Uterus (tissue), 2 donors: ENCODE data around the gene BLNK.

Source experiments
- POLR2A ChIP-seq, 2 donors: fragments of 450-650 bp; IDR thresholded peaks; one replicate each; pipeline ENCODE4 v1.6.1; 2016; ENCODE audit warnings: antibody characterized with exemption in 2 of 2, mild to moderate bottlenecking in 1 of 2, moderate library complexity in 1 of 2
- TF ChIP-seq, protein P1 (sequence below), 4 experiments: fragments of 200-600 bp in 2 of 4; fragments of 450-650 bp in 2 of 4; sonication (generic) in 2 of 4; IDR thresholded peaks; one replicate each; pipeline ENCODE4 v1.5.1; 2016 to 2019; ENCODE audit warnings: antibody characterized with exemption in 4 of 4, mild to moderate bottlenecking in 2 of 4, moderate library complexity in 1 of 4

DNA sequence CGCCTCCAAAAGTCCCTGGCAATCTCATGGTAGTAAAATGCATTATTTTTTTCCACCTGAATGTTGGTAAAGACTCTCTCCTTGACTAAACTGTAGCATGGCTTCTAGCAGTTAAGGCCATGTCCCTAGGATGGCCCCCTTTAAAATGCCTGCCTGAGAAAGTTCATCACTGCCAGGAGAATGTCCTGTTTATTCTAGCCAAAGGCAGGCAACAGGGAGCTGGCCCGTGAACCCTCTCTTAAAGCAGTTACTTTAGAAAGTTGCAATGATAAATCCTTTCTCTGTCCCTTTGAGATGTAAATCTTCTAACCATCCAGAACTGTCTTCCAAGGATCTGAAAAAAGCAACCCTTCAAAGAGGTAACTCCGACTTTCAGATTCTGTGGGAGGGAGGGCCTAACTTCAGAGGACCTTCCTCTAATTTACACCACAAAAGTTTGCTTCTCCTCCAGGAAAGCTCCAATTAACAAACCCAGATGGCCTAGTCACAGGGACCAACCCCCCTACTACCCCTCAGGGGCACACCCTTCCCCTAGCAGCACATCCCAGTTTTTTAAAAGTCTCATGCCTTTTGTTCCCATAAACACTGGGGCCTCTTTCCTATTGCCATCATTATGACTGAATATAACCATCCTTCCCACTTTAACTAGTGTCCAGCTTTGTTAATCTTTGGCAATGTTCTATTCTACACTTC is 38.4 kb upstream of the BLNK start:
- TF ChIP-seq, protein P1, sequence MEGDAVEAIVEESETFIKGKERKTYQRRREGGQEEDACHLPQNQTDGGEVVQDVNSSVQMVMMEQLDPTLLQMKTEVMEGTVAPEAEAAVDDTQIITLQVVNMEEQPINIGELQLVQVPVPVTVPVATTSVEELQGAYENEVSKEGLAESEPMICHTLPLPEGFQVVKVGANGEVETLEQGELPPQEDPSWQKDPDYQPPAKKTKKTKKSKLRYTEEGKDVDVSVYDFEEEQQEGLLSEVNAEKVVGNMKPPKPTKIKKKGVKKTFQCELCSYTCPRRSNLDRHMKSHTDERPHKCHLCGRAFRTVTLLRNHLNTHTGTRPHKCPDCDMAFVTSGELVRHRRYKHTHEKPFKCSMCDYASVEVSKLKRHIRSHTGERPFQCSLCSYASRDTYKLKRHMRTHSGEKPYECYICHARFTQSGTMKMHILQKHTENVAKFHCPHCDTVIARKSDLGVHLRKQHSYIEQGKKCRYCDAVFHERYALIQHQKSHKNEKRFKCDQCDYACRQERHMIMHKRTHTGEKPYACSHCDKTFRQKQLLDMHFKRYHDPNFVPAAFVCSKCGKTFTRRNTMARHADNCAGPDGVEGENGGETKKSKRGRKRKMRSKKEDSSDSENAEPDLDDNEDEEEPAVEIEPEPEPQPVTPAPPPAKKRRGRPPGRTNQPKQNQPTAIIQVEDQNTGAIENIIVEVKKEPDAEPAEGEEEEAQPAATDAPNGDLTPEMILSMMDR (IDR thresholded peaks at IDR 0.05): no peak
- TF ChIP-seq POLR2A (IDR thresholded peaks at IDR 0.05): no peak
